ENCODE results near the gene SLC26A9.
A peak's percentile ranks its signal among the peaks of the same experiment; 100 is the strongest.

DNA sequence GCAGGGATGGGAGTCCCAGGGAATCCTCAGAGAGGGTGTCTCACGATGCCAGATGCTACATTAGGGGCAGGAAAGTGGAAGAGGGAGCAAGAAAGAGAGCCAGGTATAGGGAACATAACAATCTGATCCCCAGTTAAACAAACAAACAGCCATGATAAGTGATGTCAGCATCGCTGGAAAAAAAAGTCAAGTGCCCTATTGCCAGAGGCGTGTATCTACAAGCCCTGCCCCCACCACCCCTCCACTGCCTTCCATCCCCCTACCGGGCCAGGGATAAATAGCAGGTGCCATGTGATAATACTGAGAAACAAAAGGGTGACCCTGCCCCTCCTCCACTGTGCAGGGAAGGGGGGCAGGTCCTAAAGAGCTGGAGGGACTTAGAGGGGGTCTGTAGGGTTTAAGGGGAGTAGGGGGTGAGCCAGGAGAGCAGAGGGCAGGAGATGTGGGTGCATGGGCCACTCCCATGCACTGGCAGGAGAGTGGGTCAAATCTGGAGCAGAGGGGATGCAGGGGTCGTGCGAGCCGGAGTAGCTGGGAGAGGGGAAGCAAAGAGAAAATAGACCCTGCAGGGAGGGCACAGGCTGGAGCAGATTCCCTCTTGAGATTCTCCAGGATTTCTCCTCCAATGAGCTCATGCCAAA is 3.4 kb downstream of the SLC26A9 start:
- TF ChIP-seq, protein P1, sequence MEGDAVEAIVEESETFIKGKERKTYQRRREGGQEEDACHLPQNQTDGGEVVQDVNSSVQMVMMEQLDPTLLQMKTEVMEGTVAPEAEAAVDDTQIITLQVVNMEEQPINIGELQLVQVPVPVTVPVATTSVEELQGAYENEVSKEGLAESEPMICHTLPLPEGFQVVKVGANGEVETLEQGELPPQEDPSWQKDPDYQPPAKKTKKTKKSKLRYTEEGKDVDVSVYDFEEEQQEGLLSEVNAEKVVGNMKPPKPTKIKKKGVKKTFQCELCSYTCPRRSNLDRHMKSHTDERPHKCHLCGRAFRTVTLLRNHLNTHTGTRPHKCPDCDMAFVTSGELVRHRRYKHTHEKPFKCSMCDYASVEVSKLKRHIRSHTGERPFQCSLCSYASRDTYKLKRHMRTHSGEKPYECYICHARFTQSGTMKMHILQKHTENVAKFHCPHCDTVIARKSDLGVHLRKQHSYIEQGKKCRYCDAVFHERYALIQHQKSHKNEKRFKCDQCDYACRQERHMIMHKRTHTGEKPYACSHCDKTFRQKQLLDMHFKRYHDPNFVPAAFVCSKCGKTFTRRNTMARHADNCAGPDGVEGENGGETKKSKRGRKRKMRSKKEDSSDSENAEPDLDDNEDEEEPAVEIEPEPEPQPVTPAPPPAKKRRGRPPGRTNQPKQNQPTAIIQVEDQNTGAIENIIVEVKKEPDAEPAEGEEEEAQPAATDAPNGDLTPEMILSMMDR (IDR thresholded peaks at IDR 0.05): peak; percentile 57
- TF ChIP-seq EZH2 (IDR thresholded peaks at IDR 0.05) (no peak), EZH2phosphoT487 (IDR thresholded peaks at IDR 0.05) (no peak)
